K562 (cell line): ENCODE data around the gene RNF217. TPM values are rescaled to one million over a fixed set of nuclear protein-coding genes. Genes with fewer than 3 reads are reported as not detected.
A peak's percentile ranks its signal among the peaks of the same experiment; 100 is the strongest.

Experiments used
- BRD4 ChIP-seq: fragments of 200-600 bp; sonication (generic); IDR thresholded peaks from 2 replicates; pipeline ENCODE4 v1.6.1; 2017; ENCODE audit warnings: inconsistent platforms
- CBX3 ChIP-seq, 2 experiments: IDR thresholded peaks; 1 replicate in 1 of 2; 2 replicates in 1 of 2; pipeline ENCODE4 v1.6.1; 2012; ENCODE audit warnings: inconsistent platforms in 2 of 2, low read length in 2 of 2, borderline replicate concordance in 1 of 2, control low read depth in 1 of 2
- DPF2 ChIP-seq: fragments of 450-650 bp; IDR thresholded peaks from 2 replicates; pipeline ENCODE4 v1.6.1; 2016
- EP300 ChIP-seq: IDR thresholded peaks from 2 replicates; pipeline ENCODE4 v1.6.1; 2012; ENCODE audit warnings: low read length, improper control_type of control experiment
- NCOA4 ChIP-seq: fragments of 450-650 bp; IDR thresholded peaks from 2 replicates; pipeline ENCODE4 v1.6.1; 2018; ENCODE audit warnings: mild to moderate bottlenecking; ENCODE audit not compliant: partially characterized antibody
- RBM22 ChIP-seq: fragments of 200-400 bp; formaldehyde crosslinking; IDR thresholded peaks from 2 replicates; pipeline ENCODE4 v1.6.1; 2018; ENCODE audit warnings: low read length, low read depth; ENCODE audit not compliant: poor library complexity, severe bottlenecking
- RBM25 ChIP-seq: fragments of 200-400 bp; formaldehyde crosslinking; IDR thresholded peaks from 2 replicates; pipeline ENCODE4 v1.6.1; 2018; ENCODE audit warnings: low read length, low read depth, moderate library complexity; ENCODE audit not compliant: severe bottlenecking
- TAL1 ChIP-seq: fragments of 450-650 bp; IDR thresholded peaks from 2 replicates; pipeline ENCODE4 v1.6.1; 2016; ENCODE audit warnings: mild to moderate bottlenecking
- ZNF695 ChIP-seq: fragments of 450-650 bp; formaldehyde crosslinking; IDR thresholded peaks from 2 replicates; pipeline ENCODE4 v1.4.0; 2020; ENCODE audit warnings: mild to moderate bottlenecking, moderate library complexity
- ZNF764 ChIP-seq: fragments of 250-450 bp; sonication (Bioruptor Pico); IDR thresholded peaks from 2 replicates; pipeline ENCODE4 v1.4.0; 2020; ENCODE audit warnings: low read depth, mild to moderate bottlenecking, moderate library complexity
- ZNF830 ChIP-seq: fragments of 250-450 bp; sonication (Bioruptor Pico); IDR thresholded peaks from 2 replicates; pipeline ENCODE4 v1.5.0; 2021; ENCODE audit warnings: mild to moderate bottlenecking
- polyA plus RNA-seq, 8 experiments: library from polyadenylated mRNA; depleted of rRNA in 4 of 8; stranded (reverse) in 5 of 8; unstranded in 3 of 8; fragments of >200 nt; fragmentation: Nextera tagmentation in 2 of 8; fragmentation: Illumina TruSeq in 1 of 8; extraction: Ambion mirVana in 2 of 8; extraction: Trizol in 1 of 8; gene quantifications; 2 replicates each; pipeline versions ENCODE4 v1.2.1 to v1.2.3, GENCODE V29; 2011 to 2014; ENCODE audit warnings: inconsistent platforms in 1 of 8, missing spikeins in 1 of 8
- total RNA-seq, 7 experiments: library from RNA; depleted of rRNA in 6 of 7; stranded (reverse); fragments of >200 nt in 6 of 7; fragmentation: Illumina TruSeq in 2 of 7; extraction: Trizol in 2 of 7; gene quantifications; 2 replicates each; pipeline versions ENCODE4 v1.2.1 to v1.2.3, GENCODE V29; 2011 to 2021; ENCODE audit warnings: low replicate concordance in 1 of 7
- TF ChIP-seq, protein P1 (sequence below): fragments of 150-350 bp; IDR thresholded peaks from 2 replicates; pipeline ENCODE4 v1.6.1; 2014; ENCODE audit warnings: low read depth, mild to moderate bottlenecking, low read length, borderline replicate concordance

RNF217 gene
- total and polyA plus RNA-seq, 9 of the 15 experiments (the other 6 are each of a cell fraction or from before 2014, with no cell fraction given): 2.9 to 25.6 (median 12.0) TPM

- no peak for TF ChIP-seq ZNF695 (CRISPR knock-in tag)
- no peak for TF ChIP-seq ZNF830 (CRISPR knock-in tag)
- TF ChIP-seq, protein P1, sequence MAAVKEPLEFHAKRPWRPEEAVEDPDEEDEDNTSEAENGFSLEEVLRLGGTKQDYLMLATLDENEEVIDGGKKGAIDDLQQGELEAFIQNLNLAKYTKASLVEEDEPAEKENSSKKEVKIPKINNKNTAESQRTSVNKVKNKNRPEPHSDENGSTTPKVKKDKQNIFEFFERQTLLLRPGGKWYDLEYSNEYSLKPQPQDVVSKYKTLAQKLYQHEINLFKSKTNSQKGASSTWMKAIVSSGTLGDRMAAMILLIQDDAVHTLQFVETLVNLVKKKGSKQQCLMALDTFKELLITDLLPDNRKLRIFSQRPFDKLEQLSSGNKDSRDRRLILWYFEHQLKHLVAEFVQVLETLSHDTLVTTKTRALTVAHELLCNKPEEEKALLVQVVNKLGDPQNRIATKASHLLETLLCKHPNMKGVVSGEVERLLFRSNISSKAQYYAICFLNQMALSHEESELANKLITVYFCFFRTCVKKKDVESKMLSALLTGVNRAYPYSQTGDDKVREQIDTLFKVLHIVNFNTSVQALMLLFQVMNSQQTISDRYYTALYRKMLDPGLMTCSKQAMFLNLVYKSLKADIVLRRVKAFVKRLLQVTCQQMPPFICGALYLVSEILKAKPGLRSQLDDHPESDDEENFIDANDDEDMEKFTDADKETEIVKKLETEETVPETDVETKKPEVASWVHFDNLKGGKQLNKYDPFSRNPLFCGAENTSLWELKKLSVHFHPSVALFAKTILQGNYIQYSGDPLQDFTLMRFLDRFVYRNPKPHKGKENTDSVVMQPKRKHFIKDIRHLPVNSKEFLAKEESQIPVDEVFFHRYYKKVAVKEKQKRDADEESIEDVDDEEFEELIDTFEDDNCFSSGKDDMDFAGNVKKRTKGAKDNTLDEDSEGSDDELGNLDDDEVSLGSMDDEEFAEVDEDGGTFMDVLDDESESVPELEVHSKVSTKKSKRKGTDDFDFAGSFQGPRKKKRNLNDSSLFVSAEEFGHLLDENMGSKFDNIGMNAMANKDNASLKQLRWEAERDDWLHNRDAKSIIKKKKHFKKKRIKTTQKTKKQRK: no peak
- TF ChIP-seq TAL1: peak; percentile 44; the same call in 1 of the 2 replicates
- TF ChIP-seq NCOA4: no peak
- no peak for TF ChIP-seq BRD4
- no peak for TF ChIP-seq RBM25
- peak; percentile 17; the same call in 1 of the 2 replicates for TF ChIP-seq EP300
- TF ChIP-seq ZNF764 (CRISPR knock-in tag): no peak
- no peak for TF ChIP-seq CBX3 (IDR thresholded peaks at IDR 0.05; ENCODE audit: borderline replicate concordance in 1 of 2, low read length in 2 of 2)
- no peak for TF ChIP-seq RBM22
- peak; percentile 44 for TF ChIP-seq DPF2
These were observed 124.5 kb downstream of the RNF217 start (continued) for GRCh38 chr6:125086716-125087115.
